Measurements from ENCODE around the gene ARL6IP1.
"Not testable (repeated sequence)": the region's sequence is repeated elsewhere in the genome, so short reads cannot be mapped to it uniquely, and the experiment has no call there.

DNA sequence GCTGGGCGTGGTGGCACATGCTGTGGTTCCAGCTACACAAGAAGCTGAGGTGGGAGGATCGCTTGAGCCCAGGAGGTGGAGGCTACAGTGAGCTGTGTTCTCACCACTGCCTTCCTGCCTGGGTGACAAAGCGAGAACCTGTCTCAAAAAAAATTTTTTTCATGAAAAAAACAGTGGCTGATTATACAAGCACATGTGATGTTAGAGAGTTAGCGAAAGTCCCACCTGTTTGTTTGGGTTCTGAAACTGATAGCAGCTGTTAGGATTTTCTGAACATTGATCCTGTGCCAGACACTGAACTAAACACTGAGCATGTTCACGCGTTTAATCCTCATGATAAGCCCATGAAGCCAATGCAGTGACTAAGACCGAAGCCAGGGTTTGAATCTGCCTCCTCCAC, 34.1 kb downstream of the ARL6IP1 start:
- not testable (repeated sequence) for TF ChIP-seq POLR2A (IDR thresholded peaks at IDR 0.05; ENCODE audit: low read depth, low read length); EZH2 (IDR thresholded peaks at IDR 0.05; ENCODE audit: borderline replicate concordance, low read depth, low read length, severe bottlenecking); FOS (IDR thresholded peaks at IDR 0.05; ENCODE audit: borderline replicate concordance, insufficient read depth, low read length); POLR2AphosphoS5 (IDR thresholded peaks at IDR 0.05; ENCODE audit: insufficient read depth, low read depth, low read length); JUN (IDR thresholded peaks at IDR 0.05; ENCODE audit: borderline replicate concordance, insufficient read depth, insufficient read length, low read depth); MAX (IDR thresholded peaks at IDR 0.05; ENCODE audit: insufficient read depth, insufficient read length); MYC (IDR thresholded peaks at IDR 0.05; ENCODE audit: low read depth, low read length)
- TF ChIP-seq, protein P1, sequence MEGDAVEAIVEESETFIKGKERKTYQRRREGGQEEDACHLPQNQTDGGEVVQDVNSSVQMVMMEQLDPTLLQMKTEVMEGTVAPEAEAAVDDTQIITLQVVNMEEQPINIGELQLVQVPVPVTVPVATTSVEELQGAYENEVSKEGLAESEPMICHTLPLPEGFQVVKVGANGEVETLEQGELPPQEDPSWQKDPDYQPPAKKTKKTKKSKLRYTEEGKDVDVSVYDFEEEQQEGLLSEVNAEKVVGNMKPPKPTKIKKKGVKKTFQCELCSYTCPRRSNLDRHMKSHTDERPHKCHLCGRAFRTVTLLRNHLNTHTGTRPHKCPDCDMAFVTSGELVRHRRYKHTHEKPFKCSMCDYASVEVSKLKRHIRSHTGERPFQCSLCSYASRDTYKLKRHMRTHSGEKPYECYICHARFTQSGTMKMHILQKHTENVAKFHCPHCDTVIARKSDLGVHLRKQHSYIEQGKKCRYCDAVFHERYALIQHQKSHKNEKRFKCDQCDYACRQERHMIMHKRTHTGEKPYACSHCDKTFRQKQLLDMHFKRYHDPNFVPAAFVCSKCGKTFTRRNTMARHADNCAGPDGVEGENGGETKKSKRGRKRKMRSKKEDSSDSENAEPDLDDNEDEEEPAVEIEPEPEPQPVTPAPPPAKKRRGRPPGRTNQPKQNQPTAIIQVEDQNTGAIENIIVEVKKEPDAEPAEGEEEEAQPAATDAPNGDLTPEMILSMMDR (IDR thresholded peaks at IDR 0.05; ENCODE audit: extremely low read depth in 1 of 2, insufficient read depth in 1 of 2, low read depth in 1 of 2, low read length in 2 of 2), result not testable (repeated sequence)

Data from endothelial cell of umbilical vein (primary cell).